ENCODE measurements around the gene SLC35F3. TPM values are rescaled to one million over a fixed set of nuclear protein-coding genes. Genes with fewer than 3 reads are reported as not detected.

Gene SLC35F3
- total RNA-seq, 2 experiments from 2014 or later = not detected

DNA sequence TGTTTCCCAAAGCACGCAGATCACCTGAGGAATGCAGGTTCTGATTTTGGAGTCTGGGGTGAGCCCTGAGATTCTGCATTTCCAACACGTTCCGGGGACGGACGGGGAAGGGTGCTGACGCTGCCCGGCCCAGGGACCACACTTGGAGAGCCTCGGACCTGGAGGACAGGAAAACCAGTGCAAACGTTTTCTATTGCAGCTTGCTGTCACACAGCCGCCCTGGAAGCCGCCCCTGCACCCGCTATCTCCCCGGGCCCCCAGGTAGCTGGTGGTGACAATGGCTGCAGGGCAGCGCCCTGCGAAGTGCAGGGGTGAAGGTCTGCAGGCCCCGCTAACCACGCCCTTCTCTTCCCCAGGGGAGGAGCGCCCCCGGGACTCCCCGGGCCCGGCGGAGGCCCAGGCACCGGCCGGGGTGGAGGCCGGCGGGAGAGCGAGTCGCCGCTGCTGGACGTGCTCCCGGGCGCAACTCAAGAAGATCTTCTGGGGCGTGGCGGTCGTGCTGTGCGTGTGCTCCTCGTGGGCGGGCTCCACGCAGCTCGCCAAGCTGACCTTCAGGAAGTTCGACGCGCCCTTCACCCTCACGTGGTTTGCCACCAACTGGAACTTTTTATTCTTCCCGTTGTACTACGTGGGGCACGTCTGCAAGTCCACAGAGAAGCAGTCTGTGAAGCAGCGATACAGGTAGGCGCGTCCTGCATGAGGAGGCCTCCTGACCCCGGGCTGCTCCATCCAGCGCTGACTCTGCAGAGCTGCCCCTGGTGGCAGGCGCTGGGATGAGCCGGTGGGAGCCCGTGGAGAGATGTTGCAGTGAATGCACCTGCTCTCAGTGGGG lies 326.8 kb downstream of the SLC35F3 start:
- Histone ChIP-seq H3K27ac (ENCODE audit: low read depth, low read length, poor library complexity, severe bottlenecking) (no peak overlapping the region), H3K4me1 (ENCODE audit: insufficient read depth, low read length, poor library complexity, severe bottlenecking) (no peaks in the 10 kb centered on the region), H2AFZ (ENCODE audit: low read length) (no peak overlapping the region), H3K9me3 (ENCODE audit: low read length) (no peaks in the 10 kb centered on the region), H3K79me2 (ENCODE audit: insufficient read depth, low read depth, low read length) (no peaks in the 10 kb centered on the region), H4K20me1 (ENCODE audit: insufficient read depth, low read length) (no peaks in the 10 kb centered on the region), H3K4me3 (ENCODE audit: low read depth, low read length, poor library complexity, severe bottlenecking) (no peak overlapping the region), H3K9me2 (ENCODE audit: insufficient read depth, low read length) (no peaks in the 10 kb centered on the region), H3K4me2 (ENCODE audit: low read length) (no peak overlapping the region), H3K36me3 (ENCODE audit: insufficient read depth, low read length) (no peaks in the 10 kb centered on the region)
- CTCF ChIA-PET (ENCODE audit: unreplicated experiment) = no interaction called here
- POLR2A ChIA-PET = no interaction called here
- no peak for DNase-seq (ENCODE audit: low spot score)
- TF ChIP-seq EZH2phosphoT487 (IDR thresholded peaks at IDR 0.05; ENCODE audit: borderline replicate concordance, low read depth, low read length) = no peak
- TF ChIP-seq, protein P1, sequence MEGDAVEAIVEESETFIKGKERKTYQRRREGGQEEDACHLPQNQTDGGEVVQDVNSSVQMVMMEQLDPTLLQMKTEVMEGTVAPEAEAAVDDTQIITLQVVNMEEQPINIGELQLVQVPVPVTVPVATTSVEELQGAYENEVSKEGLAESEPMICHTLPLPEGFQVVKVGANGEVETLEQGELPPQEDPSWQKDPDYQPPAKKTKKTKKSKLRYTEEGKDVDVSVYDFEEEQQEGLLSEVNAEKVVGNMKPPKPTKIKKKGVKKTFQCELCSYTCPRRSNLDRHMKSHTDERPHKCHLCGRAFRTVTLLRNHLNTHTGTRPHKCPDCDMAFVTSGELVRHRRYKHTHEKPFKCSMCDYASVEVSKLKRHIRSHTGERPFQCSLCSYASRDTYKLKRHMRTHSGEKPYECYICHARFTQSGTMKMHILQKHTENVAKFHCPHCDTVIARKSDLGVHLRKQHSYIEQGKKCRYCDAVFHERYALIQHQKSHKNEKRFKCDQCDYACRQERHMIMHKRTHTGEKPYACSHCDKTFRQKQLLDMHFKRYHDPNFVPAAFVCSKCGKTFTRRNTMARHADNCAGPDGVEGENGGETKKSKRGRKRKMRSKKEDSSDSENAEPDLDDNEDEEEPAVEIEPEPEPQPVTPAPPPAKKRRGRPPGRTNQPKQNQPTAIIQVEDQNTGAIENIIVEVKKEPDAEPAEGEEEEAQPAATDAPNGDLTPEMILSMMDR (conservative IDR thresholded peaks at IDR 0.05; ENCODE audit: low read length) = no peak
- no TSS peak for BruUV-seq (replicated peaks)
- intact Hi-C loops (cut with micrococcal nuclease; ENCODE audit: unreplicated experiment) = no loop called here

DNA sequence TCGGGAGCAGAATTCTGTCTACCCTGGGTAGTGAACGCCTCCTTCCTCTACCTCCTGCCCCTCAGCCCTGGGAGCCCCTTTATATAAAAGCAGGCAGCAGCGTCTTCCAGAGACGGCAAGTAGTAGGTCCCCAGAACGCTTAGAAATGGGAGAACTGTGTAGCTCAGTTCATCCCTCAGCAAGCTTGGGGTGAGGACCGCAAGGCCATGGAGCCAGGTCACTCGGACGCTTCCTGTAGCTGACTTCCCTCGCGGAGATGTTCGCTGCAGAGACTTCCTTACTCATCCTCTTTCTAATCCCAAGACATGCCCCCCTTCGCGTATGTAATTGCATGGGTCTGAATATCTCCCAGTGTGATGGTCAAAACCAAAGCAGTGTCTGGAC lies 327.4 kb downstream of the SLC35F3 start:
- Histone ChIP-seq H3K4me1 (ENCODE audit: insufficient read depth, low read length, poor library complexity, severe bottlenecking) (no peaks in the 10 kb centered on the region), H3K9me2 (ENCODE audit: insufficient read depth, low read length) (no peaks in the 10 kb centered on the region), H2AFZ (ENCODE audit: low read length) (no peak overlapping the region), H3K9me3 (ENCODE audit: low read length) (no peaks in the 10 kb centered on the region), H3K27ac (ENCODE audit: low read depth, low read length, poor library complexity, severe bottlenecking) (no peak overlapping the region), H3K79me2 (ENCODE audit: insufficient read depth, low read depth, low read length) (no peaks in the 10 kb centered on the region), H3K4me2 (ENCODE audit: low read length) (no peak overlapping the region), H3K4me3 (ENCODE audit: low read depth, low read length, poor library complexity, severe bottlenecking) (no peak overlapping the region), H3K36me3 (ENCODE audit: insufficient read depth, low read length) (no peaks in the 10 kb centered on the region), H4K20me1 (ENCODE audit: insufficient read depth, low read length) (no peaks in the 10 kb centered on the region)
- BruUV-seq (replicated peaks) = no TSS peak
- DNase-seq (ENCODE audit: low spot score) = no peak
- ChIA-PET CTCF (ENCODE audit: unreplicated experiment) (no interaction called here), POLR2A (no interaction called here)
- intact Hi-C loops (cut with micrococcal nuclease; ENCODE audit: unreplicated experiment) = no loop called here
- no peak for TF ChIP-seq EZH2phosphoT487 (IDR thresholded peaks at IDR 0.05; ENCODE audit: borderline replicate concordance, low read depth, low read length)
- TF ChIP-seq, protein P1 (conservative IDR thresholded peaks at IDR 0.05; ENCODE audit: low read length) = no peak

DNA sequence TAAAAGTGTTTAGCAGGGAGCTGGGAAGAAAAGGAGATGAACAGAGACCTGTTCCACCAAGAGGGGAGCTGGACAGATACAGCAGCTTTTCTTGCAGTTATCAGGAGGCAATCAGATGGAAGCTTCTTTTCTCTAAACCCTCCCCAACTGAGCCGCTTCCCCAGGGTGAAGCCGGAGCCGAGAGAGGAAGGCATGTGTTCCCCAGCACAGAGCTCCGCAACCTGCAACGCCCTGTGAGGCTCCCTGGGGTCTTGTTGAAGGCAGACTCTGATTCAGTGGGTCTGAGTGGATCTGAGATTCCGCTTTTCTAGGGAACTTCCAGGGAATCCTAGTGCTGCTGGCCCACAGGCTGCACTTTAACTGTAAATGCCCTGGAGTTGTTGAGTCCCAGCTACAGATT lies 329.7 kb downstream of the SLC35F3 start:
- no peak overlapping the region for H3K27ac ChIP-seq (ENCODE audit: low read depth, low read length, poor library complexity, severe bottlenecking)
- H4K20me1 ChIP-seq (ENCODE audit: insufficient read depth, low read length) = no peaks in the 10 kb centered on the region
- H3K9me3 ChIP-seq (ENCODE audit: low read length) = no peaks in the 10 kb centered on the region
- no peak overlapping the region for H3K4me2 ChIP-seq (ENCODE audit: low read length)
- no TSS peak for BruUV-seq (replicated peaks)
- H2AFZ ChIP-seq (ENCODE audit: low read length) = no peak overlapping the region
- H3K36me3 ChIP-seq (ENCODE audit: insufficient read depth, low read length) = no peaks in the 10 kb centered on the region
- no peaks in the 10 kb centered on the region for H3K9me2 ChIP-seq (ENCODE audit: insufficient read depth, low read length)
- no peak for TF ChIP-seq EZH2phosphoT487 (IDR thresholded peaks at IDR 0.05; ENCODE audit: borderline replicate concordance, low read depth, low read length)
- TF ChIP-seq, protein P1 (conservative IDR thresholded peaks at IDR 0.05; ENCODE audit: low read length) = no peak
- intact Hi-C loops (cut with micrococcal nuclease; ENCODE audit: unreplicated experiment) = no loop called here
- ChIA-PET CTCF (ENCODE audit: unreplicated experiment) (no interaction called here), POLR2A (interaction anchor here (1.5 kb wide), 1 partner anchor 24 kb away, joined by 4 read pairs; no protein-coding TSS in a partner anchor)
- H3K4me1 ChIP-seq (ENCODE audit: insufficient read depth, low read length, poor library complexity, severe bottlenecking) = no peaks in the 10 kb centered on the region
- no peak for DNase-seq (ENCODE audit: low spot score)
- no peaks in the 10 kb centered on the region for H3K79me2 ChIP-seq (ENCODE audit: insufficient read depth, low read depth, low read length)
- H3K4me3 ChIP-seq (ENCODE audit: low read depth, low read length, poor library complexity, severe bottlenecking) = no peak overlapping the region
